Breast epithelium (tissue), 4 donors: Measurements from ENCODE around the gene PLPP3. TPM values are rescaled to one million over a fixed set of nuclear protein-coding genes. Genes with fewer than 3 reads are reported as not detected.
A peak's percentile ranks its signal among the peaks of the same experiment; 100 is the strongest.

ENCODE experiments used
- DNase-seq, 2 donors: peaks; one replicate each; pipeline ENCODE4 v3.0.0-alpha.2; 2019; ENCODE audit warnings: low spot score in 2 of 2
- H3K27ac ChIP-seq, 2 donors: fragments of 200-600 bp; sonication (generic) in 1 of 2; one replicate each; pipeline ENCODE4 v1.5.1; 2016 to 2019; ENCODE audit warnings: mild to moderate bottlenecking in 1 of 2
- H3K27me3 ChIP-seq, 2 donors: fragments of 200-600 bp; sonication (generic) in 1 of 2; one replicate each; pipeline versions ENCODE4 v1.5.1 to v1.6.0; 2017 to 2019; ENCODE audit warnings: control low read depth in 1 of 2, mild to moderate bottlenecking in 1 of 2
- H3K36me3 ChIP-seq: fragments of 200-600 bp; one replicate; pipeline ENCODE4 v1.5.1; 2019
- H3K4me1 ChIP-seq, 2 donors: fragments of 200-600 bp; sonication (generic); one replicate each; pipeline ENCODE4 v1.5.1; 2016 to 2019; ENCODE audit warnings: control low read depth in 1 of 2
- H3K4me3 ChIP-seq, 3 donors: fragments of 200-600 bp; sonication (generic); 1 replicate in 2 of 3; 2 replicates in 1 of 3; pipeline ENCODE4 v1.5.1; 2016 to 2019; ENCODE audit warnings: mild to moderate bottlenecking in 3 of 3, moderate library complexity in 2 of 3
- H3K9me3 ChIP-seq, 2 donors: fragments of 200-600 bp; sonication (generic) in 1 of 2; one replicate each; pipeline ENCODE4 v1.5.1; 2016 to 2019; ENCODE audit warnings: control low read depth in 1 of 2
- CTCF ChIP-seq, 3 donors: fragments of 450-650 bp; IDR thresholded peaks; one replicate each; pipeline ENCODE4 v1.5.1; 2016 to 2017; ENCODE audit warnings: antibody characterized with exemption in 3 of 3, mild to moderate bottlenecking in 3 of 3, moderate library complexity in 3 of 3
- POLR2A ChIP-seq: fragments of 450-650 bp; IDR thresholded peaks from one replicate; pipeline ENCODE4 v1.6.1; 2016; ENCODE audit warnings: antibody characterized with exemption, mild to moderate bottlenecking, moderate library complexity
- POLR2AphosphoS5 ChIP-seq, 3 donors: sonication (generic); formaldehyde crosslinking; IDR thresholded peaks; one replicate each; pipeline ENCODE4 v1.6.1; 2017; ENCODE audit warnings: antibody characterized with exemption in 3 of 3
- intact Hi-C: fragments of 100-400 bp; cut with DNase I; formaldehyde crosslinking; loops from one replicate; pipeline ENCODE4 v1.15.1; 2023; ENCODE audit warnings: low total_unique reads
- total RNA-seq, 3 donors: library from RNA; depleted of rRNA; stranded (reverse); fragments of >200 nt; gene quantifications; one replicate each; pipeline ENCODE4 v1.1.0, GENCODE V29; 2016

The PLPP3 gene
- total RNA-seq, 3 donors from 2014 or later: 122 to 275 (median 127) TPM

GRCh38 chr1:56535362-56535761, 44.0 kb downstream of the PLPP3 start:
- TF ChIP-seq CTCF (IDR thresholded peaks at IDR 0.05): no peak
- no peak for TF ChIP-seq POLR2A
- no peak for TF ChIP-seq POLR2AphosphoS5 (IDR thresholded peaks at IDR 0.05)
- no peaks in the 10 kb centered on the region for H3K36me3 ChIP-seq
- intact Hi-C loops: no loop called here
- no peak overlapping the region for H3K4me3 ChIP-seq
- no peak overlapping the region for H3K27ac ChIP-seq
- peaks cover 0 to 3% of the 10 kb centered on the region in 2 donors for H3K4me1 ChIP-seq
- H3K9me3 ChIP-seq: no peaks in the 10 kb centered on the region
- DNase-seq: no peak
- H3K27me3 ChIP-seq: no peaks in the 10 kb centered on the region

- no peak for DNase-seq
- Histone ChIP-seq H3K27me3 (no peaks in the 10 kb centered on the region), H3K36me3 (no peaks in the 10 kb centered on the region), H3K4me1 (peaks cover 0 to 4% of the 10 kb centered on the region in 2 donors), H3K27ac (no peak overlapping the region), H3K4me3 (no peak overlapping the region), H3K9me3 (no peaks in the 10 kb centered on the region)
- intact Hi-C loops: no loop called here
- TF ChIP-seq POLR2A: no peak
Observed at GRCh38 chr1:56534130-56534651, 45.2 kb downstream of the PLPP3 start.

- Histone ChIP-seq H3K27me3 (no peaks in the 10 kb centered on the region), H3K4me3 (no peak overlapping the region), H3K36me3 (no peaks in the 10 kb centered on the region), H3K9me3 (no peaks in the 10 kb centered on the region), H3K4me1 (peaks cover 0 to 4% of the 10 kb centered on the region in 2 donors), H3K27ac (no peak overlapping the region)
- intact Hi-C loops: no loop called here
- TF ChIP-seq POLR2A (no peak), POLR2AphosphoS5 (IDR thresholded peaks at IDR 0.05) (no peak), CTCF (IDR thresholded peaks at IDR 0.05) (no peak)
- no peak for DNase-seq
Observed at GRCh38 chr1:56533621-56534020, 45.7 kb downstream of the PLPP3 start.

DNA sequence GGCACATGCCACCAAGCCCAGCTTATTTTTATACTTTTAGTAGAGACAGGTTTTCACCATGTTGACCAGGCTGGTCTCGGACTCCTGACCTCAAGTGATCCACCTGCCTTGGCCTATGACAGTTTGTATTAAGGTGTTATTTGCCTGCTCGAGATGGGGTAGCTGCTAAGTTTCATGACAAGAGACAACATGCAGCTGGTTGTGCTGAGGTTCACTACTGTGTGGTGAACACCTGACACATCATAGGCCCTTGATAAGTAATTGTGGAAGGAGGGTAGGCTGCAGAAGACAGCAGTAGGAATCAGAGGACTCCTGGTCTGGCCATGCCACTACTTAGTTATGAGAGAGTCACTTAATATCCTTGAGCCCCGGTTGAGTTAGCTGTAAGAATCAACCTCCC, 46.2 kb downstream of the PLPP3 start:
- Histone ChIP-seq H3K4me3 (no peak overlapping the region), H3K36me3 (no peaks in the 10 kb centered on the region), H3K9me3 (no peaks in the 10 kb centered on the region), H3K4me1 (peaks cover 0 to 4% of the 10 kb centered on the region in 2 donors), H3K27me3 (no peaks in the 10 kb centered on the region), H3K27ac (no peak overlapping the region)
- no peak for DNase-seq
- intact Hi-C loops: no loop called here
- TF ChIP-seq POLR2A (no peak), POLR2AphosphoS5 (IDR thresholded peaks at IDR 0.05) (no peak)

DNA sequence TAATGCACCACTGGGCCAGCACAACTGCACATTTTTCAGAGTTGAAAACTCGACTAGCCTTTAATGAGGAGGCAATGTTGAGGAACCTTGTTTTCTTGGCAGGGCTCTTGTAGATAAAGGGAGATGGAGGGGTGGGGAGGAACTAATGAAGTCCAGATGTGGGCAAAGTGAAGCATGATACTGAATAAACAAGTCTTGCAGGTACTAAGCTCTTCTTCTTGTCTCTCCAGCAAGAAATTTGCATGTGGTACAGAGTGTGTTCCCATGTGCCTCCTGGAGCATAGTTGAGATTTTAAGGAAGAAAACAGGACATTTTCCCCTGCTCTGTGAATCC, 47.0 kb downstream of the PLPP3 start:
- no peak for TF ChIP-seq CTCF (IDR thresholded peaks at IDR 0.05)
- H3K9me3 ChIP-seq: no peaks in the 10 kb centered on the region
- H3K4me3 ChIP-seq: no peak overlapping the region
- intact Hi-C loops: no loop called here
- no peaks in the 10 kb centered on the region for H3K27me3 ChIP-seq
- peaks cover 0 to 4% of the 10 kb centered on the region in 2 donors for H3K4me1 ChIP-seq
- no peaks in the 10 kb centered on the region for H3K36me3 ChIP-seq
- DNase-seq: no peak
- H3K27ac ChIP-seq: no peak overlapping the region

GRCh38 chr1:56531624-56532349, 47.6 kb downstream of the PLPP3 start:
- Histone ChIP-seq H3K4me1 (peaks cover 0 to 4% of the 10 kb centered on the region in 2 donors), H3K27ac (peak overlapping the region in 1 of 2 donors; percentile 28), H3K4me3 (no peak overlapping the region), H3K9me3 (no peaks in the 10 kb centered on the region), H3K27me3 (no peaks in the 10 kb centered on the region), H3K36me3 (no peaks in the 10 kb centered on the region)
- TF ChIP-seq POLR2AphosphoS5 (IDR thresholded peaks at IDR 0.05) (no peak), POLR2A (no peak), CTCF (IDR thresholded peaks at IDR 0.05) (no peak)
- intact Hi-C loops: no loop called here
- no peak for DNase-seq
